Osteoblast (primary cell): ENCODE data around the gene PPP1R9A. TPM values are rescaled to one million over a fixed set of nuclear protein-coding genes. Genes with fewer than 3 reads are reported as not detected.

ENCODE experiments used
- DNase-seq: peaks from one replicate; pipeline ENCODE4 v3.0.0; 2011; ENCODE audit warnings: low spot score, mixed read lengths; ENCODE audit not compliant: insufficient read length; ENCODE audit errors: missing footprints
- H2AFZ ChIP-seq: 2 replicates; pipeline ENCODE4 v1.6.0; 2011; ENCODE audit warnings: mild to moderate bottlenecking, low read length
- H3K27ac ChIP-seq: 2 replicates; pipeline ENCODE4 v1.5.1; 2011; ENCODE audit warnings: mild to moderate bottlenecking, low read depth, low read length, moderate library complexity
- H3K27me3 ChIP-seq: 2 replicates; pipeline ENCODE4 v1.6.0; 2012; ENCODE audit warnings: mild to moderate bottlenecking, control low read depth, inconsistent platforms, low read length, moderate library complexity; ENCODE audit not compliant: insufficient read depth
- H3K36me3 ChIP-seq: 2 replicates; pipeline ENCODE4 v1.5.1; 2011; ENCODE audit warnings: mild to moderate bottlenecking, low read length, control low read depth, moderate library complexity; ENCODE audit not compliant: insufficient read depth
- H3K4me1 ChIP-seq: 2 replicates; pipeline ENCODE4 v1.5.1; 2011; ENCODE audit warnings: mild to moderate bottlenecking, low read length, control low read depth, moderate library complexity; ENCODE audit not compliant: insufficient read depth
- H3K4me2 ChIP-seq: 2 replicates; pipeline ENCODE4 v1.6.0; 2011; ENCODE audit warnings: mild to moderate bottlenecking, low read length; ENCODE audit not compliant: insufficient read depth
- H3K4me3 ChIP-seq: fragments of 200-600 bp; sonication (generic); 3 replicates; pipeline ENCODE4 v1.5.1; 2012; ENCODE audit warnings: mild to moderate bottlenecking, low read length, inconsistent platforms; ENCODE audit not compliant: insufficient read depth
- H3K79me2 ChIP-seq: 2 replicates; pipeline ENCODE4 v1.6.0; 2012; ENCODE audit warnings: mild to moderate bottlenecking, low read length, control low read depth, inconsistent platforms; ENCODE audit not compliant: insufficient read depth
- H3K9me3 ChIP-seq: 2 replicates; pipeline ENCODE4 v1.5.1; 2011; ENCODE audit warnings: low read depth, low read length, control low read depth
- H4K20me1 ChIP-seq: 2 replicates; pipeline ENCODE4 v1.6.0; 2012; ENCODE audit warnings: mild to moderate bottlenecking, low read length, control low read depth; ENCODE audit not compliant: insufficient read depth
- total RNA-seq: library from RNA; depleted of rRNA; stranded (reverse); fragments of >200 nt; gene quantifications from 2 replicates; pipeline ENCODE4 v1.2.3, GENCODE V29; 2012
- TF ChIP-seq, protein P1 (sequence below): IDR thresholded peaks from 2 replicates; pipeline ENCODE4 v1.5.1; 2011; ENCODE audit warnings: mild to moderate bottlenecking, low read depth, low read length, moderate library complexity; ENCODE audit errors: extremely low read depth

The PPP1R9A gene
- total RNA-seq, 1 donor = under 0.01 TPM

DNA sequence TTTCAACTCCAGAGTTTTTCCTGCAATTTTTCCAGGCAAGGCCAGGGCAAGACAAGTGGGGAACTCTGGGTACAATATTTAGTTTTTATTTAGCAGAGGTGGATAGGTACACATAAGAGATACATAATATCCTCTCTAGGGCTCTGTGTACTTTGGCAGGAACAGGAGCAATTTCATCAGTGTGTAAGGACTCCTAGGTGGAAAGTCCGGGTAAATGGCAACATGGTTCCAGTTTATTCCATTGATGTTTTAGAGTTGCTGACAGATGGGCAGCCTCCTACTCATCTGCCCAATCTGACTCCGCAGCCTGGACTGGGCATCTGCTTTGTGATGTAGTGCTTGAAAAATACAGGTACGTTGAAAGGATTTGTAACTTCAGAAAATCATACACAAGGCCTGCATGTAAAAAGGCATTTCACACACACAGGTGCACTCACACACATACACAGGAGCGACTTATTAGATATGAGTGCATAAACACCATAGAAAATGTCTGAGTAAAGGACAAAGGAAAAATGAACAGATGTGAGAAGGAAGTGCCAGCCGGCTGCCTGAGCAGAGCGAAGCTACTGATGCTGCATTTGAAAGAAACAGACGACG is 411.2 kb downstream of the PPP1R9A start:
- Histone ChIP-seq H3K79me2 (no peaks in the 10 kb centered on the region), H2AFZ (no peak overlapping the region), H3K27ac (no peak overlapping the region), H3K4me3 (no peak overlapping the region), H3K9me3 (no peaks in the 10 kb centered on the region), H4K20me1 (no peaks in the 10 kb centered on the region), H3K4me1 (no peaks in the 10 kb centered on the region), H3K4me2 (no peak overlapping the region), H3K27me3 (peaks cover 4% of the 10 kb centered on the region), H3K36me3 (no peaks in the 10 kb centered on the region)
- TF ChIP-seq, protein P1, sequence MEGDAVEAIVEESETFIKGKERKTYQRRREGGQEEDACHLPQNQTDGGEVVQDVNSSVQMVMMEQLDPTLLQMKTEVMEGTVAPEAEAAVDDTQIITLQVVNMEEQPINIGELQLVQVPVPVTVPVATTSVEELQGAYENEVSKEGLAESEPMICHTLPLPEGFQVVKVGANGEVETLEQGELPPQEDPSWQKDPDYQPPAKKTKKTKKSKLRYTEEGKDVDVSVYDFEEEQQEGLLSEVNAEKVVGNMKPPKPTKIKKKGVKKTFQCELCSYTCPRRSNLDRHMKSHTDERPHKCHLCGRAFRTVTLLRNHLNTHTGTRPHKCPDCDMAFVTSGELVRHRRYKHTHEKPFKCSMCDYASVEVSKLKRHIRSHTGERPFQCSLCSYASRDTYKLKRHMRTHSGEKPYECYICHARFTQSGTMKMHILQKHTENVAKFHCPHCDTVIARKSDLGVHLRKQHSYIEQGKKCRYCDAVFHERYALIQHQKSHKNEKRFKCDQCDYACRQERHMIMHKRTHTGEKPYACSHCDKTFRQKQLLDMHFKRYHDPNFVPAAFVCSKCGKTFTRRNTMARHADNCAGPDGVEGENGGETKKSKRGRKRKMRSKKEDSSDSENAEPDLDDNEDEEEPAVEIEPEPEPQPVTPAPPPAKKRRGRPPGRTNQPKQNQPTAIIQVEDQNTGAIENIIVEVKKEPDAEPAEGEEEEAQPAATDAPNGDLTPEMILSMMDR = no peak
- DNase-seq = no peak

GRCh38 chr7:95319570-95319969 is 412.2 kb downstream of the PPP1R9A start:
- Histone ChIP-seq H3K4me1 (no peaks in the 10 kb centered on the region), H3K79me2 (no peaks in the 10 kb centered on the region), H4K20me1 (no peaks in the 10 kb centered on the region), H3K27ac (no peak overlapping the region), H3K36me3 (no peaks in the 10 kb centered on the region), H3K27me3 (peaks cover 14% of the 10 kb centered on the region), H2AFZ (no peak overlapping the region), H3K4me3 (no peak overlapping the region), H3K4me2 (no peak overlapping the region), H3K9me3 (no peaks in the 10 kb centered on the region)
- DNase-seq = no peak
- TF ChIP-seq, protein P1 = no peak

GRCh38 chr7:95320651-95321050 is 413.3 kb downstream of the PPP1R9A start:
- Histone ChIP-seq H4K20me1 (no peaks in the 10 kb centered on the region), H3K27ac (no peak overlapping the region), H3K27me3 (peaks cover 22% of the 10 kb centered on the region), H3K36me3 (no peaks in the 10 kb centered on the region), H2AFZ (no peak overlapping the region), H3K79me2 (no peaks in the 10 kb centered on the region), H3K4me2 (no peak overlapping the region), H3K4me1 (no peaks in the 10 kb centered on the region), H3K9me3 (no peaks in the 10 kb centered on the region), H3K4me3 (no peak overlapping the region)
- TF ChIP-seq, protein P1 = no peak
- no peak for DNase-seq

- no peaks in the 10 kb centered on the region for H3K79me2 ChIP-seq
- TF ChIP-seq, protein P1 = no peak
- no peaks in the 10 kb centered on the region for H3K4me1 ChIP-seq
These were observed 414.3 kb downstream of the PPP1R9A start for GRCh38 chr7:95321720-95322119.

More at GRCh38 chr7:95321720-95322119, 414.3 kb downstream of the PPP1R9A start:
- Histone ChIP-seq H4K20me1 (no peaks in the 10 kb centered on the region), H3K27me3 (peaks cover 20% of the 10 kb centered on the region), H3K36me3 (no peaks in the 10 kb centered on the region), H3K4me3 (no peak overlapping the region), H2AFZ (no peak overlapping the region), H3K4me2 (no peak overlapping the region), H3K9me3 (no peaks in the 10 kb centered on the region), H3K27ac (no peak overlapping the region)
- DNase-seq = no peak
